ENCODE results near the gene CALML4.

GRCh38 chr15:68223171-68223570 is 18.0 kb upstream of the CALML4 start:
- no peak for TF ChIP-seq EZH2 (IDR thresholded peaks at IDR 0.05; ENCODE audit: low read length)
- no peak for TF ChIP-seq CTCF (optimal IDR thresholded peaks at IDR 0.05 in 1 of 3, IDR thresholded peaks at IDR 0.05 in 1 of 3, conservative IDR thresholded peaks at IDR 0.05 in 1 of 3; ENCODE audit: extremely low read depth in 1 of 3, insufficient read depth in 2 of 3, low read length in 3 of 3)

Data from keratinocyte (primary cell).